Glutamatergic neuron (in vitro differentiated cells): ENCODE data around the gene TBC1D22A. TPM values are rescaled to one million over a fixed set of nuclear protein-coding genes. Genes with fewer than 3 reads are reported as not detected.
"Not testable (repeated sequence)": the region's sequence is repeated elsewhere in the genome, so short reads cannot be mapped to it uniquely, and the experiment has no call there.

Source experiments
- DNase-seq: peaks from one replicate; pipeline ENCODE4 v3.0.0; 2022
- H3K27ac Mint-ChIP-seq: one replicate; pipeline ENCODE4 v1.8.0; 2020; ENCODE audit warnings: mild to moderate bottlenecking, mixed read lengths, inconsistent platforms; ENCODE audit not compliant: unreplicated experiment
- H3K27me3 Mint-ChIP-seq: one replicate; pipeline ENCODE4 v1.8.0; 2020; ENCODE audit warnings: mild to moderate bottlenecking, moderate library complexity, mixed read lengths, inconsistent platforms; ENCODE audit not compliant: unreplicated experiment
- H3K36me3 Mint-ChIP-seq: one replicate; pipeline ENCODE4 v1.8.0; 2020; ENCODE audit warnings: mild to moderate bottlenecking, mixed read lengths, inconsistent platforms; ENCODE audit not compliant: unreplicated experiment
- H3K4me1 Mint-ChIP-seq: one replicate; pipeline ENCODE4 v1.8.0; 2020; ENCODE audit warnings: mild to moderate bottlenecking, low read depth, mixed read lengths, inconsistent platforms; ENCODE audit not compliant: unreplicated experiment
- H3K4me3 Mint-ChIP-seq: one replicate; pipeline ENCODE4 v1.8.0; 2020; ENCODE audit warnings: mild to moderate bottlenecking, mixed read lengths, inconsistent platforms; ENCODE audit not compliant: unreplicated experiment
- H3K9me3 Mint-ChIP-seq: one replicate; pipeline ENCODE4 v1.8.0; 2020; ENCODE audit warnings: mild to moderate bottlenecking, moderate library complexity, mixed read lengths, inconsistent platforms; ENCODE audit not compliant: unreplicated experiment
- CTCF ChIP-seq: fragments of 200-600 bp; sonication (generic); IDR thresholded peaks from one replicate; pipeline ENCODE4 v1.5.0; 2021; ENCODE audit not compliant: partially characterized antibody, unreplicated experiment
- total RNA-seq: library from RNA; stranded (reverse); fragmentation: NEBNext Ultra II Directional; extraction: Animal tissue kit (Norgen Biotek cat#: 25700); gene quantifications from one replicate; pipeline ENCODE4 v1.2.1, GENCODE V29; 2021; ENCODE audit not compliant: unreplicated experiment

TBC1D22A gene
- total RNA-seq, 1 donor from 2014 or later, result 23.0 TPM

- peaks cover 5% of the 10 kb centered on the region for H3K4me1 Mint-ChIP-seq
- DNase-seq, result peak; percentile 14
- peaks cover 9% of the 10 kb centered on the region for H3K27me3 Mint-ChIP-seq
- no peak overlapping the region for H3K4me3 Mint-ChIP-seq
- H3K27ac Mint-ChIP-seq, result peak overlapping the region; percentile 39
- peaks cover 11% of the 10 kb centered on the region for H3K36me3 Mint-ChIP-seq
- TF ChIP-seq CTCF, result no peak
- H3K9me3 Mint-ChIP-seq, result peaks cover 18% of the 10 kb centered on the region
Measured at GRCh38 chr22:47166033-47166404, 403.6 kb downstream of the TBC1D22A start.

DNA sequence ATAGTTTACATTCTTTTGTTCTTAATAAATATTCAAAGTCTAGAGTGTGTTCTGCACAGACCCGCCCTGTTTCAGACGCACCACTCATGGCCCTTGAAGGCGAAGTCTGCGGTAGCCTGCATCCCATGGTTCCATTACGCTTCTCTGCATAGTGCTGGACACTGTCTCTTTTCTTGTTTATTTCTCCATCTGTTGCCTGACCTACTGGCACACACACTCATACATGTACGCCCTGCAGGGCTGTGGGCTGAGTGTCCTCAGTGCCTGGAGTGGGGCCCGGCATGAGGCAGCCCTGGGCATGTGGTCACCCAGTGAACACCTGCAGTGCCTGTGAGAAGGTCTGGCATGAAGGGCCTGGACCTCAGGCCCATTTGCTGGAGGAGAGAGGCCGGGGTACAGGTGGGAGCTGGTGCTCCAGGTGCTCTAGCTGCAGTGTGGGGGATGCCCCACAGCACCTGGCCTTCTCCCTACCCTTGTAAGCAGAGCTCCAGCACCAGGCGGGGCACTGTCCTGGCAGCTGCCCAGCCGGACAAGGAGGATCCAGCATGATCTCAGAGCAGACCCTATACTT, 404.1 kb downstream of the TBC1D22A start:
- H3K36me3 Mint-ChIP-seq, result peaks cover 11% of the 10 kb centered on the region
- peaks cover 9% of the 10 kb centered on the region for H3K27me3 Mint-ChIP-seq
- DNase-seq, result peak; percentile 10
- H3K27ac Mint-ChIP-seq, result no peak overlapping the region
- peaks cover 15% of the 10 kb centered on the region for H3K9me3 Mint-ChIP-seq
- H3K4me3 Mint-ChIP-seq, result no peak overlapping the region
- no peak for TF ChIP-seq CTCF
- H3K4me1 Mint-ChIP-seq, result peaks cover 5% of the 10 kb centered on the region

GRCh38 chr22:47167056-47167455, 404.6 kb downstream of the TBC1D22A start:
- Mint-ChIP-seq H3K27me3 (peaks cover 9% of the 10 kb centered on the region), H3K36me3 (peaks cover 11% of the 10 kb centered on the region), H3K27ac (no peak overlapping the region), H3K9me3 (peaks cover 15% of the 10 kb centered on the region), H3K4me1 (peaks cover 5% of the 10 kb centered on the region), H3K4me3 (no peak overlapping the region)
- DNase-seq, result no peak
- no peak for TF ChIP-seq CTCF

DNA sequence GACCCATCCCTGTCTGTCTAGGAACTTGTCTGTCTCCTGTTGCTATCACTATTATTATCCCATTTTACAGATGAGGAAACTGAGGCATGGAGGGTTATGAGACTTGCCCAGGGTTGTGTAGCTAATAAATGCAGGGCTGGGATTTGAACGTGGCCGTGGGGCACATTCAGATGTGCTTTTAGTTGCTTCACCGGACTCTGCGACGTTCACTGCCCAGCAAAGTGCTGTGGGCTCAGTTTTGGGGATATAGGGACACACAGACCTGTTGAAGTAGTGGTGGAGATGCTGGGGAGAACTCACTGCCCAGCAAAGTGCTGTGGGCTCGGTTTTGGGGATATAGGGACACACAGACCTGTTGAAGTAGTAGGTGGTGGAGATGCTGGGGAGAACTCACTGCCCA, 405.5 kb downstream of the TBC1D22A start:
- DNase-seq, H3K4me1 Mint-ChIP-seq, H3K4me3 Mint-ChIP-seq, H3K27me3 Mint-ChIP-seq, H3K27ac Mint-ChIP-seq: not testable (repeated sequence)
- Mint-ChIP-seq H3K9me3 (peaks cover 14% of the 10 kb centered on the region), H3K36me3 (peaks cover 16% of the 10 kb centered on the region)

DNA sequence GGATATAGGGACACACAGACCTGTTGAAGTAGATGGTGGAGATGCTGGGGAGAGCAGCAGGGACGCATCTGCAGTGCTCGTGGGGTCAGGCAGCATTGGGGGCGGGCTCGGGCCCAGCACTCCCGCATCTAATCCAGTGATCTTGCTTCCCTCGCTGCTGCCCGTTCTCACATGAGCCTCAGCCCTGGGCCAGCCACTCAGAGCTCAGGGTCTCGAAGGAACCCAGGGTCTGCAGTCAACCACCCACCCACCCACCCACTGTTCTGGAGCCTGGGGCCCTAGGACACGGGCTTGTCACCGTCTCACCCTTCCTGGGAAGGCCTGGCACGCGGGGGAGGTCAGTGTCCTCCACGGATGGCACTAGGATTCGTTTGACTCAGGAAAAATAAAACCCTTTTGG, 406.0 kb downstream of the TBC1D22A start:
- H3K9me3 Mint-ChIP-seq, result peaks cover 14% of the 10 kb centered on the region
- peaks cover 9% of the 10 kb centered on the region for H3K27me3 Mint-ChIP-seq
- no peak overlapping the region for H3K4me3 Mint-ChIP-seq
- no peak overlapping the region for H3K27ac Mint-ChIP-seq
- no peak for DNase-seq
- peaks cover 16% of the 10 kb centered on the region for H3K36me3 Mint-ChIP-seq
- TF ChIP-seq CTCF, result no peak
- H3K4me1 Mint-ChIP-seq, result peaks cover 5% of the 10 kb centered on the region
